Astrocyte (in vitro differentiated cells and primary cell): ENCODE data around the gene TOM1L2.

Experiments
- CTCF ChIP-seq: IDR thresholded peaks from 2 replicates; pipeline ENCODE4 v1.5.1; 2011; ENCODE audit warnings: low read depth, mild to moderate bottlenecking, inconsistent platforms, low read length, moderate library complexity; ENCODE audit not compliant: insufficient read depth
- EZH2 ChIP-seq: IDR thresholded peaks from 2 replicates; pipeline ENCODE4 v1.6.1; 2012; ENCODE audit warnings: mild to moderate bottlenecking, low read length, inconsistent platforms; ENCODE audit not compliant: insufficient read depth

- no peak for TF ChIP-seq EZH2
- no peak for TF ChIP-seq CTCF
Observed at GRCh38 chr17:17871913-17872312, 100.3 kb downstream of the TOM1L2 start.
